ENCODE results near the gene MOV10. TPM values are rescaled to one million over a fixed set of nuclear protein-coding genes. Genes with fewer than 3 reads are reported as not detected.

MOV10 gene
- total RNA-seq, 1 donor from 2014 or later = 10.4 TPM

GRCh38 chr1:112748396-112748795 lies 73.9 kb downstream of the MOV10 start:
- intact Hi-C loops (cut with DNase I) = no loop called here
- ATAC-seq (ENCODE audit: poor library complexity) (no peak), DNase-seq (no peak)

Other genes with a start within 250 kb of the MOV10 start
- 1.2 TPM for gene WNT2B, start 165.7 kb upstream of the MOV10 start, total RNA-seq
- gene ST7L, start 55.5 kb upstream of the MOV10 start, total RNA-seq = 11.9 TPM
- 20.7 TPM for gene CAPZA1, start 54.8 kb upstream of the MOV10 start, total RNA-seq
- 98.2 TPM for gene RHOC, start 32.5 kb downstream of the MOV10 start, total RNA-seq
- gene PPM1J, start 40.7 kb downstream of the MOV10 start, total RNA-seq = 4.7 TPM

Measured in Right ventricle myocardium superior (tissue), 1 donor.